Stimulated activated memory B cell treated with anti-CD40 and anti-IgM and Interleukin-4, amounts not matched to agents 10 μg/mL and 1 μg/mL and 100 μg/mL, for 72 hours (primary cell): ENCODE measurements around the gene FYN.
A peak's percentile ranks its signal among the peaks of the same experiment; 100 is the strongest.

Experiments used
- ATAC-seq: fragments of 150-1000 bp; cut with Tn5 transposase; 2 replicates; pipeline ENCODE4 v1.10.0; 2021
- H3K27ac Mint-ChIP-seq: one replicate; pipeline ENCODE4 v1.8.0; 2022; ENCODE audit warnings: mild to moderate bottlenecking, mixed read lengths
- H3K27me3 Mint-ChIP-seq: one replicate; pipeline ENCODE4 v1.8.0; 2022; ENCODE audit warnings: mixed read lengths
- H3K36me3 Mint-ChIP-seq: one replicate; pipeline ENCODE4 v1.8.0; 2022; ENCODE audit warnings: mixed read lengths
- H3K4me1 Mint-ChIP-seq: one replicate; pipeline ENCODE4 v1.8.0; 2022; ENCODE audit warnings: mixed read lengths
- H3K4me3 Mint-ChIP-seq: one replicate; pipeline ENCODE4 v1.8.0; 2022; ENCODE audit warnings: mild to moderate bottlenecking, moderate library complexity, mixed read lengths
- H3K9me3 Mint-ChIP-seq: one replicate; pipeline ENCODE4 v1.8.0; 2022; ENCODE audit warnings: mixed read lengths

The FYN gene

GRCh38 chr6:111731456-111732195, 141.6 kb downstream of the FYN start:
- peaks cover 54% of the 10 kb centered on the region for H3K4me1 Mint-ChIP-seq
- no peak overlapping the region for H3K4me3 Mint-ChIP-seq
- H3K27me3 Mint-ChIP-seq = no peaks in the 10 kb centered on the region
- ATAC-seq = peak; percentile 80
- H3K27ac Mint-ChIP-seq = peak overlapping the region; percentile 65
- H3K9me3 Mint-ChIP-seq = no peaks in the 10 kb centered on the region
- H3K36me3 Mint-ChIP-seq = peaks cover 32% of the 10 kb centered on the region

- H3K27me3 Mint-ChIP-seq = no peaks in the 10 kb centered on the region
- H3K27ac Mint-ChIP-seq = peak overlapping the region; percentile 65
- peaks cover 40% of the 10 kb centered on the region for H3K36me3 Mint-ChIP-seq
- H3K9me3 Mint-ChIP-seq = no peaks in the 10 kb centered on the region
- ATAC-seq = no peak
- H3K4me1 Mint-ChIP-seq = peaks cover 58% of the 10 kb centered on the region
- no peak overlapping the region for H3K4me3 Mint-ChIP-seq
These were observed 142.4 kb downstream of the FYN start for GRCh38 chr6:111730864-111731263.

GRCh38 chr6:111727802-111728201, 145.4 kb downstream of the FYN start:
- Mint-ChIP-seq H3K27me3 (no peaks in the 10 kb centered on the region), H3K4me3 (no peak overlapping the region), H3K9me3 (no peaks in the 10 kb centered on the region), H3K4me1 (peaks cover 56% of the 10 kb centered on the region), H3K36me3 (peaks cover 39% of the 10 kb centered on the region), H3K27ac (no peak overlapping the region)
- ATAC-seq = no peak

DNA sequence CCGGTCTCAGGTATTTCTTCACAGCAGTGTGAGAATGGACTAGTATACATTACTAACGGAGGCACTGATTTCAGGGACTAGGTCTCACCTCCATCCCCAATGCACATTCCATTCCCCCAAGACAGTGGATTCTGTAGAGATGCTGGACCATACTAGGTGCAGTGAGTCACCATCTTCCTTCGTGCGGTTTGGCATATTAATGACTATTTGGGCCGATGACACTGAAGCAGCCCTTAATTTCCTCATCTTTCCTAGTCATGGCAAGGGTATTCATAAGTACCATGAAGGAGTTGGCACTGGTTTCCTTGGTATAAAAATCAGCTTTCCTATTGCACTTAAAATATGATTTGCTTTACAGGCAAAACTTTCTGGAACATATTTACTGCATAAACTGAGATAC, 146.2 kb downstream of the FYN start:
- Mint-ChIP-seq H3K36me3 (peaks cover 33% of the 10 kb centered on the region), H3K27me3 (no peaks in the 10 kb centered on the region), H3K4me3 (no peak overlapping the region), H3K9me3 (no peaks in the 10 kb centered on the region), H3K4me1 (peaks cover 54% of the 10 kb centered on the region), H3K27ac (no peak overlapping the region)
- ATAC-seq = no peak

- ATAC-seq = no peak
- Mint-ChIP-seq H3K4me1 (peaks cover 52% of the 10 kb centered on the region), H3K36me3 (peaks cover 32% of the 10 kb centered on the region), H3K9me3 (no peaks in the 10 kb centered on the region), H3K4me3 (no peak overlapping the region), H3K27ac (peak overlapping the region; percentile 76), H3K27me3 (no peaks in the 10 kb centered on the region)
These were observed 147.7 kb downstream of the FYN start for GRCh38 chr6:111725446-111726112.

DNA sequence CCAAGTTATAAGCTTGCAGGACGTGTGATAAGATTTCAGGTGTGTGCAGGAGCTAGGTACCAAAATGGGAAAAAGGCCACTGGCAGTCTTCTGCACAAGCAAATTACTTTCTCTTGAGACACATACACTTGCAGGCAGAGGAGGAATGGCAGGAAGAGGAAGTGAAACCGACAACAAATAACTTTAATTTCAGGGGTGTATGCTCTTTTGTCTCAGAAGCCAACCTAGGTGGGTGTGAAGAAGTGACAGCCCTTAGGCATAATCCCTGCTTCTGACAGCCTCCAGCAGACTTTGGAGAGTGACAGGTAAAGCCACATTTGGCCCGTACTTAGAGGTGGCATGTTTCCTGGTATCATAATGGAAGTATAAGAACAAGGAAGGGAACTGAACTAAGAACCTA, 148.7 kb downstream of the FYN start:
- ATAC-seq = peak; percentile 98
- Mint-ChIP-seq H3K27ac (peak overlapping the region; percentile 76), H3K36me3 (peaks cover 30% of the 10 kb centered on the region), H3K4me1 (peaks cover 43% of the 10 kb centered on the region), H3K4me3 (peak overlapping the region; percentile 21), H3K9me3 (no peaks in the 10 kb centered on the region), H3K27me3 (no peaks in the 10 kb centered on the region)

GRCh38 chr6:111724039-111724438, 149.2 kb downstream of the FYN start:
- Mint-ChIP-seq H3K36me3 (peaks cover 31% of the 10 kb centered on the region), H3K27me3 (no peaks in the 10 kb centered on the region), H3K4me1 (peaks cover 43% of the 10 kb centered on the region), H3K4me3 (no peak overlapping the region), H3K9me3 (no peaks in the 10 kb centered on the region), H3K27ac (peak overlapping the region; percentile 76)
- ATAC-seq = peak; percentile 47

GRCh38 chr6:111723412-111723970, 149.8 kb downstream of the FYN start:
- Mint-ChIP-seq H3K27ac (no peak overlapping the region), H3K27me3 (no peaks in the 10 kb centered on the region), H3K4me3 (no peak overlapping the region), H3K36me3 (peaks cover 32% of the 10 kb centered on the region), H3K4me1 (peaks cover 41% of the 10 kb centered on the region), H3K9me3 (no peaks in the 10 kb centered on the region)
- ATAC-seq = no peak

GRCh38 chr6:111722179-111722731, 151.0 kb downstream of the FYN start:
- peaks cover 38% of the 10 kb centered on the region for H3K4me1 Mint-ChIP-seq
- no peaks in the 10 kb centered on the region for H3K9me3 Mint-ChIP-seq
- no peak overlapping the region for H3K27ac Mint-ChIP-seq
- ATAC-seq = no peak
- no peak overlapping the region for H3K4me3 Mint-ChIP-seq
- no peaks in the 10 kb centered on the region for H3K27me3 Mint-ChIP-seq
- peaks cover 29% of the 10 kb centered on the region for H3K36me3 Mint-ChIP-seq

GRCh38 chr6:111721753-111722154, 151.5 kb downstream of the FYN start:
- Mint-ChIP-seq H3K4me3 (no peak overlapping the region), H3K36me3 (peaks cover 26% of the 10 kb centered on the region), H3K4me1 (peaks cover 38% of the 10 kb centered on the region), H3K27ac (peak overlapping the region; percentile 21), H3K9me3 (no peaks in the 10 kb centered on the region), H3K27me3 (no peaks in the 10 kb centered on the region)
- no peak for ATAC-seq

GRCh38 chr6:111720931-111721496, 152.2 kb downstream of the FYN start:
- Mint-ChIP-seq H3K36me3 (peaks cover 19% of the 10 kb centered on the region), H3K27ac (peak overlapping the region; percentile 21)

DNA sequence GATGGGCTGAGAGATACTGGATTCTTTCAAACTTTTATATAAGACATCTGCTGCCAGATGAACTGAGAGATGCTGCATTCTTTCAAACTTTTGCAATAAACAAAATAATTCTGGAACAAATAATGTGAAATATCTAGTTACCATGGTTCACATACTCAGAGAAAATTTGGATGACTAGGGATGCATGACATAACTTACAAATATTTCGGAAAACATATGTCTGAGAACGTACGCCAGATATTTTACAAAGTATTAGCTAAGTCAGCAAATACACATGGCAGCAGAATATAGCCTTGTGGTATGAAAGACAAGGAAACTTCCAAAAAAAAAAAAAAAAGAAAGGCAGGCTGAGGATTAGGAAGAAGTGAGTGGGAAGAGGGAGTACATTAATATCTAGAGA, 154.3 kb downstream of the FYN start:
- Mint-ChIP-seq H3K4me3 (no peak overlapping the region), H3K27ac (no peak overlapping the region), H3K4me1 (peaks cover 14% of the 10 kb centered on the region), H3K27me3 (no peaks in the 10 kb centered on the region), H3K36me3 (peaks cover 25% of the 10 kb centered on the region), H3K9me3 (no peaks in the 10 kb centered on the region)
- no peak for ATAC-seq

More at GRCh38 chr6:111720931-111721496, 152.2 kb downstream of the FYN start:
- ATAC-seq = no peak
- Mint-ChIP-seq H3K4me3 (no peak overlapping the region), H3K4me1 (peaks cover 33% of the 10 kb centered on the region), H3K9me3 (no peaks in the 10 kb centered on the region), H3K27me3 (no peaks in the 10 kb centered on the region)

DNA sequence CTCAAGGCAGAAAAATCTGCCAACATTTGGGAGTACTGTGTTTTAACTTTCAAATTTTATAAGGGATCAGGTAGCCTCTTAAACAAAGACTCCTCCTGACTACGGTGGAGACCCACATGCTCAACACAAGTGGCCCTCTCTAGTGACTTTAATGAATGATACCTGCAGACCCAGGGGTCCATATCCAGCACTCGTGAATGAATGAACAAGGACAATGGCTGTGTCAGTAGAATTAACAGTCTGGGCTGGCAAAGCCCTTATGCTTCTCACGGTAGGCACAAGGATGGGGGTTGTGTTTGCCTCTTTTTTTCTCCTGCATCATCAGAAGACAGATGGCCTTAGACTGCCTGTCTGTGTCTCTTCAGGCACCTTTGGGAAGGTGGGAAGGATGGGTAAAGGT, 154.9 kb downstream of the FYN start:
- H3K4me1 Mint-ChIP-seq = peaks cover 13% of the 10 kb centered on the region
- H3K27me3 Mint-ChIP-seq = no peaks in the 10 kb centered on the region
- ATAC-seq = no peak
- H3K27ac Mint-ChIP-seq = no peak overlapping the region
- peaks cover 30% of the 10 kb centered on the region for H3K36me3 Mint-ChIP-seq
- H3K9me3 Mint-ChIP-seq = no peaks in the 10 kb centered on the region
- no peak overlapping the region for H3K4me3 Mint-ChIP-seq

DNA sequence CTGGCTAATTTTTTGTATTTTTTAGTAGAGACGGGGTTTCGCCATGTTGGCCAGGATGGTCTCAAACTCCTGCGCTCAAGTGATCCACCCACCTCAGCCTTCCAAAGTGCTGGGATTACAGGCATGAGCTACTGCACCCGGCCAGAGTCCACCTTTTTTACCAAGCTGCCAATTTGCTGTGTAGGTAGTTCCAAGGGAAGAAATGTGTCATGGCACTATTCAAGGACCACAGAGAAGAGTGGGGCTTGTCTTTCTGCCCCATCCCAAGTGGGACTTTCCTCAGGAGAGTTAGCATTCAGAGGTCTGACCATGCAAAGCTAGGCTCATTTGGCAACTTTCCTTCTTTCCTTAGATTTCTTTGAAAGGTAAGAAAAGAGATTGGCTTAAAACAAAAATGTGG, 155.6 kb downstream of the FYN start:
- no peak overlapping the region for H3K27ac Mint-ChIP-seq
- peaks cover 13% of the 10 kb centered on the region for H3K4me1 Mint-ChIP-seq
- no peaks in the 10 kb centered on the region for H3K9me3 Mint-ChIP-seq
- no peak overlapping the region for H3K4me3 Mint-ChIP-seq
- H3K27me3 Mint-ChIP-seq = no peaks in the 10 kb centered on the region
- no peak for ATAC-seq
- H3K36me3 Mint-ChIP-seq = peaks cover 33% of the 10 kb centered on the region

DNA sequence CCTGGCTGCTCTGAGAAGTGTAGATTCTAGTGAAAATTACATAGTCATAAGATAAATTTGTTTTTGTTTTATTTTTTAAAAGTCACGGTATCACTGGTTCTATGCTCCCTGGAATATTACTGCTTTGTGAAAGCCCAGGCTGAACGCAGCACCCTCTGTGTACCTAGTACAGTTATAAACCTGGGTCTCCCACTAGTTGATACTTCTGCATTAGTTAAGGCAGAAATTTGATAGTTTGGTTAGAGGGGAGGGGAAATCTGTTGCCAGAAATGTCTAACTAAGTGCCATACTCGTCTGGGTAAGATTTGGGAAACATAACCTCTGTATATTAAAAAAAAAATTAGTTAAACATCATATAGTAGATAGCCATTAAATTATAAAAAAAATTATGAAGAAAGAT, 156.9 kb downstream of the FYN start:
- H3K27ac Mint-ChIP-seq = no peak overlapping the region
- no peak for ATAC-seq
- no peak overlapping the region for H3K4me3 Mint-ChIP-seq
- no peaks in the 10 kb centered on the region for H3K9me3 Mint-ChIP-seq
- no peaks in the 10 kb centered on the region for H3K27me3 Mint-ChIP-seq
- peaks cover 44% of the 10 kb centered on the region for H3K36me3 Mint-ChIP-seq
- peaks cover 7% of the 10 kb centered on the region for H3K4me1 Mint-ChIP-seq
